K562 (cell line): ENCODE measurements around the gene MEFV. TPM values are rescaled to one million over a fixed set of nuclear protein-coding genes. Genes with fewer than 3 reads are reported as not detected.

Source experiments
- FOXK2 ChIP-seq, 2 experiments: fragments of 450-650 bp; IDR thresholded peaks in 1 of 2; conservative IDR thresholded peaks in 1 of 2; 2 replicates each; pipeline ENCODE4 v1.6.1; 2016; ENCODE audit warnings: low read depth in 2 of 2, mild to moderate bottlenecking in 1 of 2
- HMGN3 ChIP-seq: IDR thresholded peaks from 2 replicates; pipeline ENCODE4 v1.6.1; 2011; ENCODE audit warnings: borderline replicate concordance, low read depth, mild to moderate bottlenecking, mixed read lengths, low read length; ENCODE audit not compliant: insufficient read length; ENCODE audit errors: extremely low read depth
- KDM2B ChIP-seq: fragments of 250-450 bp; sonication (Bioruptor Pico); IDR thresholded peaks from 2 replicates; pipeline ENCODE4 v1.8.0; 2021; ENCODE audit warnings: mild to moderate bottlenecking, moderate library complexity
- MAFF ChIP-seq: IDR thresholded peaks from 2 replicates; pipeline ENCODE4 v1.6.1; 2012; ENCODE audit warnings: low read length, improper control_type of control experiment
- NBN ChIP-seq: fragments of 450-650 bp; IDR thresholded peaks from 2 replicates; pipeline ENCODE4 v1.6.1; 2016; ENCODE audit warnings: low read depth, mild to moderate bottlenecking
- RFX1 ChIP-seq: fragments of 450-650 bp; IDR thresholded peaks from 2 replicates; pipeline ENCODE4 v1.6.1; 2016; ENCODE audit warnings: mild to moderate bottlenecking, moderate library complexity
- SP1 ChIP-seq: sonication (generic); formaldehyde crosslinking; IDR thresholded peaks from 2 replicates; pipeline ENCODE4 v1.8.1; 2022; ENCODE audit warnings: mild to moderate bottlenecking, missing genetic modification reagents
- TOE1 ChIP-seq, 2 experiments: fragments of 450-650 bp in 1 of 2; sonication (generic) in 1 of 2; formaldehyde crosslinking in 1 of 2; IDR thresholded peaks; 2 replicates each; pipeline versions ENCODE4 v1.7.1 to v1.8.0; 2016 to 2022; ENCODE audit warnings: borderline replicate concordance in 2 of 2, mild to moderate bottlenecking in 2 of 2, antibody characterized with exemption in 1 of 2, inconsistent platforms in 1 of 2, low read depth in 1 of 2, missing genetic modification reagents in 1 of 2, moderate library complexity in 1 of 2
- ZNF79 ChIP-seq: fragments of 250-450 bp; sonication (Bioruptor Pico); IDR thresholded peaks from 2 replicates; pipeline ENCODE4 v1.4.0; 2020; ENCODE audit warnings: low read depth, mild to moderate bottlenecking, moderate library complexity
- polyA plus RNA-seq, 8 experiments: library from polyadenylated mRNA; depleted of rRNA in 4 of 8; stranded (reverse) in 5 of 8; unstranded in 3 of 8; fragments of >200 nt; fragmentation: Nextera tagmentation in 2 of 8; fragmentation: Illumina TruSeq in 1 of 8; extraction: Ambion mirVana in 2 of 8; extraction: Trizol in 1 of 8; gene quantifications; 2 replicates each; pipeline versions ENCODE4 v1.2.1 to v1.2.3, GENCODE V29; 2011 to 2014; ENCODE audit warnings: inconsistent platforms in 1 of 8, missing spikeins in 1 of 8
- total RNA-seq, 7 experiments: library from RNA; depleted of rRNA in 6 of 7; stranded (reverse); fragments of >200 nt in 6 of 7; fragmentation: Illumina TruSeq in 2 of 7; extraction: Trizol in 2 of 7; gene quantifications; 2 replicates each; pipeline versions ENCODE4 v1.2.1 to v1.2.3, GENCODE V29; 2011 to 2021; ENCODE audit warnings: low replicate concordance in 1 of 7
- TF ChIP-seq, protein P1 (sequence below): fragments of 450-650 bp; IDR thresholded peaks from 2 replicates; pipeline ENCODE4 v1.6.1; 2017; ENCODE audit warnings: mild to moderate bottlenecking, moderate library complexity
- TF ChIP-seq, protein P2 (sequence below): fragments of 250-450 bp; sonication (Bioruptor Pico); IDR thresholded peaks from 2 replicates; pipeline ENCODE4 v1.8.0; 2022; ENCODE audit warnings: inconsistent platforms, mild to moderate bottlenecking, moderate library complexity, borderline replicate concordance
- TF ChIP-seq, protein P3 (sequence below): IDR thresholded peaks from 2 replicates; pipeline ENCODE4 v1.6.1; 2016; ENCODE audit warnings: missing genetic modification characterization, missing compliant biosample characterization

Gene MEFV
- total and polyA plus RNA-seq, 9 of the 15 experiments (the other 6 are each of a cell fraction or from before 2014, with no cell fraction given): 0.14 TPM; not detected in 8

DNA sequence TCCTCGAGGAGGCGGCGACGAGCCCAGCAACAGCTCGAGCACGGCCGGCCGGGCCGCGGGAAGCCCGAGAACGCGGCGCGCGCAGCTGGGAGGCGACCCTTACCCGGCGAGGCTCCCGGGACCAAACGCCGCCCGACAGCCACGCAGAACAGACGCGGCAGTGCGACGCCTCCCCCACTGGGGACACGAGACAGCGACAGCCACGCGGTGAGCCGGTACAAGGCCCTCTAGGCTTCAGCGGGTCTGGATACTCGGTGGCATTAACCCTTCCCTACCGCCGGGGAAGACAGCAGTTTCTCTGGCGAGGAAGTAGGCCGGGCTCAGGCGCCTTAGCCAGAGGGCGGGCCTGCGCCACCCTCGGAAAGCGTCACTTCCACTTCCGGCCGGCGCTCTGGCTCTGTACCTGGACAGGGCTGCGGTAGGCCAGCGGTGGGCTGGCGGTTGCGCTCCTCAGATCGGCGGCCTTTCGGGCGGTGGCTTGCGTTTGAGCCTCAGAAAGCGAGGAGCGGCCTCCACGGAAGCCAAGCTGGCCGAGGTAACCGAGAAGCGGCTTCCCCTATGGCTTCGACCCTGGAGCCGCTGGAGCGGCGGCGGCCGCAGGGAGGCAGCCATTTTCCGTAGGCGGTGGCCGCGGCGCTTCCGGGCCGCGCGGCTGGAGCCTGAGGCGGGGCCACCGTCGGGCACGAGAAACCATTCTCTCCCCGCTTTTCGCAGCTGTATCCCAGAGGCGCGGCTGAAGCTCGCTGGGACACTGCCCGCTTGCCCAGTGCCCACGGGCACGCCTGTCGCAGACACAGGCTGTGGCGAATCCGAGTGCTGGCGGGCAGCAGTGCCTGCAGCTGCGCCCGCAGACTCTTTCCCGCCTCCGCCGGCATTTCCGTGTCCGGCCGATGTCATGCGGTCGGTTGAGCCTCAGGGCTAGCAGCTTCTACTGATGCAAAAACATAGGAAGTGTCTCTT is 49.0 kb upstream of the MEFV start, which contains the start of the genes TIGD7 and ZNF75A (continued):
- TF ChIP-seq NBN: 0 out of 2 replicates have a peak, but pooled peaks have one; percentile 38
- TF ChIP-seq, protein P1, sequence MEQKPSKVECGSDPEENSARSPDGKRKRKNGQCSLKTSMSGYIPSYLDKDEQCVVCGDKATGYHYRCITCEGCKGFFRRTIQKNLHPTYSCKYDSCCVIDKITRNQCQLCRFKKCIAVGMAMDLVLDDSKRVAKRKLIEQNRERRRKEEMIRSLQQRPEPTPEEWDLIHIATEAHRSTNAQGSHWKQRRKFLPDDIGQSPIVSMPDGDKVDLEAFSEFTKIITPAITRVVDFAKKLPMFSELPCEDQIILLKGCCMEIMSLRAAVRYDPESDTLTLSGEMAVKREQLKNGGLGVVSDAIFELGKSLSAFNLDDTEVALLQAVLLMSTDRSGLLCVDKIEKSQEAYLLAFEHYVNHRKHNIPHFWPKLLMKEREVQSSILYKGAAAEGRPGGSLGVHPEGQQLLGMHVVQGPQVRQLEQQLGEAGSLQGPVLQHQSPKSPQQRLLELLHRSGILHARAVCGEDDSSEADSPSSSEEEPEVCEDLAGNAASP: no peak
- peak in 1 of 2 experiments; percentile 31; a peak in 1 of 4 replicates for TF ChIP-seq FOXK2 (conservative IDR thresholded peaks at IDR 0.05 in 1 of 2, IDR thresholded peaks at IDR 0.05 in 1 of 2; ENCODE audit: low read depth in 2 of 2)
- TF ChIP-seq, protein P2, sequence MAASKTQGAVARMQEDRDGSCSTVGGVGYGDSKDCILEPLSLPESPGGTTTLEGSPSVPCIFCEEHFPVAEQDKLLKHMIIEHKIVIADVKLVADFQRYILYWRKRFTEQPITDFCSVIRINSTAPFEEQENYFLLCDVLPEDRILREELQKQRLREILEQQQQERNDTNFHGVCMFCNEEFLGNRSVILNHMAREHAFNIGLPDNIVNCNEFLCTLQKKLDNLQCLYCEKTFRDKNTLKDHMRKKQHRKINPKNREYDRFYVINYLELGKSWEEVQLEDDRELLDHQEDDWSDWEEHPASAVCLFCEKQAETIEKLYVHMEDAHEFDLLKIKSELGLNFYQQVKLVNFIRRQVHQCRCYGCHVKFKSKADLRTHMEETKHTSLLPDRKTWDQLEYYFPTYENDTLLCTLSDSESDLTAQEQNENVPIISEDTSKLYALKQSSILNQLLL (CRISPR knock-in tag): no peak
- 0 out of 2 replicates have a peak, but pooled peaks have one; percentile 46 for TF ChIP-seq TOE1 (IDR thresholded peaks at IDR 0.05; ENCODE audit: borderline replicate concordance)
- 0 out of 2 replicates have a peak, but pooled peaks have one; percentile 29 for TF ChIP-seq TOE1 (CRISPR knock-in tag; IDR thresholded peaks at IDR 0.05; ENCODE audit: borderline replicate concordance, low read depth)
- TF ChIP-seq MAFF: no peak
- peak; percentile 46 for TF ChIP-seq HMGN3
- TF ChIP-seq KDM2B (CRISPR knock-in tag): no peak
- no peak for TF ChIP-seq RFX1
- peak; percentile 79 for TF ChIP-seq SP1 (CRISPR knock-in tag)
- TF ChIP-seq, protein P3, sequence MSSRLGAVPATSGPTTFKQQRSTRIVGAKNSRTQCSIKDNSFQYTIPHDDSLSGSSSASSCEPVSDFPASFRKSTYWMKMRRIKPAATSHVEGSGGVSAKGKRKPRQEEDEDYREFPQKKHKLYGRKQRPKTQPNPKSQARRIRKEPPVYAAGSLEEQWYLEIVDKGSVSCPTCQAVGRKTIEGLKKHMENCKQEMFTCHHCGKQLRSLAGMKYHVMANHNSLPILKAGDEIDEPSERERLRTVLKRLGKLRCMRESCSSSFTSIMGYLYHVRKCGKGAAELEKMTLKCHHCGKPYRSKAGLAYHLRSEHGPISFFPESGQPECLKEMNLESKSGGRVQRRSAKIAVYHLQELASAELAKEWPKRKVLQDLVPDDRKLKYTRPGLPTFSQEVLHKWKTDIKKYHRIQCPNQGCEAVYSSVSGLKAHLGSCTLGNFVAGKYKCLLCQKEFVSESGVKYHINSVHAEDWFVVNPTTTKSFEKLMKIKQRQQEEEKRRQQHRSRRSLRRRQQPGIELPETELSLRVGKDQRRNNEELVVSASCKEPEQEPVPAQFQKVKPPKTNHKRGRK (tag): no peak
- TF ChIP-seq ZNF79 (CRISPR knock-in tag): no peak
